ENCODE measurements around the gene KCNC4.

Gene KCNC4

GRCh38 chr1:110223127-110223526 is 13.0 kb downstream of the KCNC4 start:
- DNase-seq, result no peak
- in situ Hi-C loops (cut with HindIII; ENCODE audit: low pct_ligation_motif_present, low pct_unique_long_range_greater_than_20kb, low sequenced_read_pairs), result loop anchor here (25.0 kb wide), 1 partner anchor 89 kb away; no protein-coding TSS in a partner anchor

GRCh38 chr1:110223581-110223980 is 13.5 kb downstream of the KCNC4 start:
- no peak for DNase-seq
- in situ Hi-C loops (cut with HindIII; ENCODE audit: low pct_ligation_motif_present, low pct_unique_long_range_greater_than_20kb, low sequenced_read_pairs), result loop anchor here (25.0 kb wide), 1 partner anchor 89 kb away; no protein-coding TSS in a partner anchor

- in situ Hi-C loops (cut with HindIII; ENCODE audit: low pct_ligation_motif_present, low pct_unique_long_range_greater_than_20kb, low sequenced_read_pairs), result loop anchor here (25.0 kb wide), 1 partner anchor 88 kb away; no protein-coding TSS in a partner anchor
- no peak for DNase-seq
These were observed 14.3 kb downstream of the KCNC4 start for GRCh38 chr1:110224240-110224995.

GRCh38 chr1:110225212-110225611 is 15.1 kb downstream of the KCNC4 start:
- in situ Hi-C loops (cut with HindIII; ENCODE audit: low pct_ligation_motif_present, low pct_unique_long_range_greater_than_20kb, low sequenced_read_pairs), result no loop called here
- DNase-seq, result no peak

GRCh38 chr1:110225756-110226404 is 15.8 kb downstream of the KCNC4 start:
- DNase-seq, result no peak
- in situ Hi-C loops (cut with HindIII; ENCODE audit: low pct_ligation_motif_present, low pct_unique_long_range_greater_than_20kb, low sequenced_read_pairs), result no loop called here

- no peak for DNase-seq
- in situ Hi-C loops (cut with HindIII; ENCODE audit: low pct_ligation_motif_present, low pct_unique_long_range_greater_than_20kb, low sequenced_read_pairs), result no loop called here
These were observed 17.7 kb downstream of the KCNC4 start for GRCh38 chr1:110227774-110228173.

- DNase-seq, result no peak
- in situ Hi-C loops (cut with HindIII; ENCODE audit: low pct_ligation_motif_present, low pct_unique_long_range_greater_than_20kb, low sequenced_read_pairs), result no loop called here
These were observed 18.3 kb downstream of the KCNC4 start for GRCh38 chr1:110228381-110228780.

- DNase-seq, result no peak
- in situ Hi-C loops (cut with HindIII; ENCODE audit: low pct_ligation_motif_present, low pct_unique_long_range_greater_than_20kb, low sequenced_read_pairs), result no loop called here
These were observed 18.8 kb downstream of the KCNC4 start for GRCh38 chr1:110228869-110229268.

GRCh38 chr1:110229348-110230001 is 19.4 kb downstream of the KCNC4 start:
- DNase-seq, result no peak
- in situ Hi-C loops (cut with HindIII; ENCODE audit: low pct_ligation_motif_present, low pct_unique_long_range_greater_than_20kb, low sequenced_read_pairs), result no loop called here

- no peak for DNase-seq
- in situ Hi-C loops (cut with HindIII; ENCODE audit: low pct_ligation_motif_present, low pct_unique_long_range_greater_than_20kb, low sequenced_read_pairs), result no loop called here
These were observed 20.5 kb downstream of the KCNC4 start for GRCh38 chr1:110230381-110231199.

- DNase-seq, result no peak
- in situ Hi-C loops (cut with HindIII; ENCODE audit: low pct_ligation_motif_present, low pct_unique_long_range_greater_than_20kb, low sequenced_read_pairs), result no loop called here
These were observed 23.7 kb downstream of the KCNC4 start for GRCh38 chr1:110233861-110234260.

GRCh38 chr1:110234691-110235090 is 24.6 kb downstream of the KCNC4 start:
- in situ Hi-C loops (cut with HindIII; ENCODE audit: low pct_ligation_motif_present, low pct_unique_long_range_greater_than_20kb, low sequenced_read_pairs), result no loop called here

GRCh38 chr1:110235181-110235833 is 25.2 kb downstream of the KCNC4 start:
- no peak for DNase-seq
- in situ Hi-C loops (cut with HindIII; ENCODE audit: low pct_ligation_motif_present, low pct_unique_long_range_greater_than_20kb, low sequenced_read_pairs), result no loop called here

More at GRCh38 chr1:110234691-110235090, 24.6 kb downstream of the KCNC4 start:
- no peak for DNase-seq

GRCh38 chr1:110235834-110236682 is 25.9 kb downstream of the KCNC4 start:
- in situ Hi-C loops (cut with HindIII; ENCODE audit: low pct_ligation_motif_present, low pct_unique_long_range_greater_than_20kb, low sequenced_read_pairs), result no loop called here
- DNase-seq, result peak; percentile 17

- DNase-seq, result no peak
- in situ Hi-C loops (cut with HindIII; ENCODE audit: low pct_ligation_motif_present, low pct_unique_long_range_greater_than_20kb, low sequenced_read_pairs), result no loop called here
These were observed 27.5 kb downstream of the KCNC4 start for GRCh38 chr1:110237386-110238152.

All from ACHN (cell line).